ENCODE data around the gene WBP2. TPM values are rescaled to one million over a fixed set of nuclear protein-coding genes. Genes with fewer than 3 reads are reported as not detected.

Gene WBP2
- total RNA-seq, 1 donor from 2014 or later: 43.0 TPM

DNA sequence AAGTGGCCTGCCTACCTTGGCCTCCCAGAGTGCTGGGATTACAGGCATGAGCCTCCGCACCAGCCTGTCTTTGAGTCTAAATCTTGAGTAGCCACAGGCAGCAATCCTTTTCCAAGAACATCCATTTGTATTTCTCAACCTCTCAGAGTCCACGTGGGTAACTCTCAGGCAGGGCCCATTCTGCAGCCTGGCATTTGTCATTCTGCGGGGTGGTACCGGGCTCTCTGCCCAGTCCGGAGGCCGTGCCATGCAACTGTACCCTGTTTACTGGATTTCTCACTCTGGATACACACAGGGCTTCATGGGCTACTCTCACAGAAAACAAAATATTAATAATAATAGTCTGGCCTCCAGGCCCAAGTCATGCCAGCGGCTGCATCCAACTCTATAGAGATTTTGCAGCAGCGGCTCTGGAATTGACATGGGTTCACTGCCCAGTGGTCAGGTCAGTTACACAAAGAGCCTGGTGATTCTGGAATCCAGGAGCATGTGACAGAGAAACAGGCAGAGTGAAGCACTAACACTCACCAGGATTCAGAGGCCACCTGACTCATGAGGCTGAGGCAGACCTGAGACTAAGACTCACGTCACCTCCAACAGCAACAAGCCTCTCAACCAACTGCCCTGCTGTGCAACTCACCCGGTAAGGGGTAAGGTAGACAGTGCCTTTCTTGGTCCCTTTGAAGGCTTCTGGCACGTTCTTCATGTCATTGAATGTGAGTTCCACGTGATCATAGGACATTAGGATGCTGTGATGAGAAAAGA, 4.0 kb downstream of the WBP2 start:
- DNase-seq (ENCODE audit: extremely low spot score, unreplicated experiment): no peak
- Mint-ChIP-seq H3K9me3 (no peaks in the 10 kb centered on the region), H3K36me3 (peaks cover 3% of the 10 kb centered on the region), H3K4me3 (no peak overlapping the region), H3K27me3 (no peaks in the 10 kb centered on the region), H3K27ac (no peak overlapping the region), H3K4me1 (ENCODE audit: unreplicated experiment) (peaks cover 6% of the 10 kb centered on the region)
- TF ChIP-seq, protein P1, sequence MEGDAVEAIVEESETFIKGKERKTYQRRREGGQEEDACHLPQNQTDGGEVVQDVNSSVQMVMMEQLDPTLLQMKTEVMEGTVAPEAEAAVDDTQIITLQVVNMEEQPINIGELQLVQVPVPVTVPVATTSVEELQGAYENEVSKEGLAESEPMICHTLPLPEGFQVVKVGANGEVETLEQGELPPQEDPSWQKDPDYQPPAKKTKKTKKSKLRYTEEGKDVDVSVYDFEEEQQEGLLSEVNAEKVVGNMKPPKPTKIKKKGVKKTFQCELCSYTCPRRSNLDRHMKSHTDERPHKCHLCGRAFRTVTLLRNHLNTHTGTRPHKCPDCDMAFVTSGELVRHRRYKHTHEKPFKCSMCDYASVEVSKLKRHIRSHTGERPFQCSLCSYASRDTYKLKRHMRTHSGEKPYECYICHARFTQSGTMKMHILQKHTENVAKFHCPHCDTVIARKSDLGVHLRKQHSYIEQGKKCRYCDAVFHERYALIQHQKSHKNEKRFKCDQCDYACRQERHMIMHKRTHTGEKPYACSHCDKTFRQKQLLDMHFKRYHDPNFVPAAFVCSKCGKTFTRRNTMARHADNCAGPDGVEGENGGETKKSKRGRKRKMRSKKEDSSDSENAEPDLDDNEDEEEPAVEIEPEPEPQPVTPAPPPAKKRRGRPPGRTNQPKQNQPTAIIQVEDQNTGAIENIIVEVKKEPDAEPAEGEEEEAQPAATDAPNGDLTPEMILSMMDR (conservative IDR thresholded peaks at IDR 0.05): no peak

DNA sequence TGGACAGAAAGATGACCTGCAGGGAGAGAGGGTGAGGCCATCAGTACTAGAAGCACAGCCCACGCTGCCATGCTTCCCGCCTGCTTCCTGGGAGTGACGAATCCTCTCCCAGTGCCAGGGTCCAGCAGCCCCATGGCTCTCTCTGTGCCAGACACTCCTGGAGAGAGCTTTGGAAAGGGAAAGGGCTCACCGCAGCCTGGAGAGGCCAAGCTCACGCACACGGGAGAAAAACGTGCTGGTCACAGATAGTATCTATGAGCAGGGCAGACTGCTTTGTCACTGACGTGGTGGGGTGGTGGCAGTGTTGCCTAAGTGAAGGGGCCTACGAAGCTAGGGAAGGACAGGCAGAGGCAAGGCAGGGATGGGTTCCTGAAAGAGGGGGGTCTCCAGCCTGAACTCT, 5.4 kb downstream of the WBP2 start:
- DNase-seq (ENCODE audit: extremely low spot score, unreplicated experiment): no peak
- H3K4me3 Mint-ChIP-seq: no peak overlapping the region
- no peak overlapping the region for H3K27ac Mint-ChIP-seq
- H3K36me3 Mint-ChIP-seq: peaks cover 3% of the 10 kb centered on the region
- no peaks in the 10 kb centered on the region for H3K9me3 Mint-ChIP-seq
- H3K4me1 Mint-ChIP-seq (ENCODE audit: unreplicated experiment): peaks cover 17% of the 10 kb centered on the region
- no peaks in the 10 kb centered on the region for H3K27me3 Mint-ChIP-seq
- TF ChIP-seq, protein P1 (conservative IDR thresholded peaks at IDR 0.05): no peak

DNA sequence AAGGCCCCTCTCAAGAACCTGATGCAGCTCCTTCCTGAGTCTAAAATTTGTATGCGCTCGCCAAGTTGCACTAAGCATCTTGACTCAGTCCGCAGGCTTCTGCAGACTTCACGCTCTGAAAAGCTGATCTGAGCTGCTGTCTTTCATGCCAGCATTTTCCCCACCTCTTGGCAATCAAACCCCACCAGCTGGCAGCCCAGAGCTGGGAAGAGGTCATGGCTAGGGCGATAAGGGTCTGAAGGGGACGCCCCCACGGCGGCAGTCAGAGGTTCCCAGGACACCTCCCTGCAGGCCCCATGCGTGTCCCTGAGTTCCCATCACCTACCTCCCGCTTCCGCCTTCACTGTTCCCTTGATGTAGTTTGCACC, 5.9 kb downstream of the WBP2 start:
- TF ChIP-seq, protein P1 (conservative IDR thresholded peaks at IDR 0.05): no peak
- Mint-ChIP-seq H3K4me1 (ENCODE audit: unreplicated experiment) (peaks cover 15% of the 10 kb centered on the region), H3K9me3 (no peaks in the 10 kb centered on the region), H3K27me3 (no peaks in the 10 kb centered on the region), H3K4me3 (no peak overlapping the region), H3K27ac (no peak overlapping the region), H3K36me3 (peaks cover 3% of the 10 kb centered on the region)
- no peak for DNase-seq (ENCODE audit: extremely low spot score, unreplicated experiment)

DNA sequence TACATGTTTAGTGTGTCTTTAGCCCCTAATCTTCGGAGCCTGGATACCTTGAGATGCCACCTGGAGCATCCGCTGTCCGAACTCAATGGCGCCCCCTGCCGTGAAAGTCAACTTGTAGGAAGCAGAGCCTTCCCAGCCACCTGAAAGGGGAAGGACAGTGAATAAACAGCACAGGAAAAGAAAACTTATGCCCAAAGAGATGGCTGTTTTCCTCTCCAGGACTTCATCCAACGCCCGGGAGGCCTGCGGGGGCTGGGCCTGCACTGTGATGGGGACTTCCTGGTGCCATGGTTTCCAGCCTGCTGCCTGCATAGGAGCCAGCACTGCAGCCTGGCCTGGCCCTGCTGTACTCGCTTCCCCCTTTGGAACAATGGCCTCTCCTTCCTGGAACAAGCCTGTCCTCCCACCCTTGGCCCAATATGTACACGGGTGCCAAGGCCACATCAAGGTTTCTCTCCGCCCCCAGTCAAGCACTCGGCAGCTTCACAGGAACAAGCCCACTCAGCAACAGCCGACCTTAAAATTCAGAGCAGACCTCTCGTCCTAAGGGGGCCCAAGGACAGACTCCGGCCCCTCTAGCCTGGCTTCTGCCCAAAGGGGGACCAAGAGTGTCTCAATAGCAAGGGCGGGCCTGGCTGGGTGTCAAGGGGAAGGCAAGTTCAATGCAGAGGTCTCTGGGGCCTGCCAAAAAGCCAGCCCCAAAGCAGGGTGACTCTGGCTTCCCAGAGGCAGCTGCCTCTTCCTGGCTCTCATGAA, 6.4 kb downstream of the WBP2 start:
- H3K27me3 Mint-ChIP-seq: no peaks in the 10 kb centered on the region
- peaks cover 12% of the 10 kb centered on the region for H3K4me1 Mint-ChIP-seq (ENCODE audit: unreplicated experiment)
- DNase-seq (ENCODE audit: extremely low spot score, unreplicated experiment): no peak
- TF ChIP-seq, protein P1 (conservative IDR thresholded peaks at IDR 0.05): peak; percentile 76
- H3K27ac Mint-ChIP-seq: peak overlapping the region; percentile 74
- peak overlapping the region; percentile 52 for H3K4me3 Mint-ChIP-seq
- H3K36me3 Mint-ChIP-seq: peaks cover 3% of the 10 kb centered on the region
- no peaks in the 10 kb centered on the region for H3K9me3 Mint-ChIP-seq

DNA sequence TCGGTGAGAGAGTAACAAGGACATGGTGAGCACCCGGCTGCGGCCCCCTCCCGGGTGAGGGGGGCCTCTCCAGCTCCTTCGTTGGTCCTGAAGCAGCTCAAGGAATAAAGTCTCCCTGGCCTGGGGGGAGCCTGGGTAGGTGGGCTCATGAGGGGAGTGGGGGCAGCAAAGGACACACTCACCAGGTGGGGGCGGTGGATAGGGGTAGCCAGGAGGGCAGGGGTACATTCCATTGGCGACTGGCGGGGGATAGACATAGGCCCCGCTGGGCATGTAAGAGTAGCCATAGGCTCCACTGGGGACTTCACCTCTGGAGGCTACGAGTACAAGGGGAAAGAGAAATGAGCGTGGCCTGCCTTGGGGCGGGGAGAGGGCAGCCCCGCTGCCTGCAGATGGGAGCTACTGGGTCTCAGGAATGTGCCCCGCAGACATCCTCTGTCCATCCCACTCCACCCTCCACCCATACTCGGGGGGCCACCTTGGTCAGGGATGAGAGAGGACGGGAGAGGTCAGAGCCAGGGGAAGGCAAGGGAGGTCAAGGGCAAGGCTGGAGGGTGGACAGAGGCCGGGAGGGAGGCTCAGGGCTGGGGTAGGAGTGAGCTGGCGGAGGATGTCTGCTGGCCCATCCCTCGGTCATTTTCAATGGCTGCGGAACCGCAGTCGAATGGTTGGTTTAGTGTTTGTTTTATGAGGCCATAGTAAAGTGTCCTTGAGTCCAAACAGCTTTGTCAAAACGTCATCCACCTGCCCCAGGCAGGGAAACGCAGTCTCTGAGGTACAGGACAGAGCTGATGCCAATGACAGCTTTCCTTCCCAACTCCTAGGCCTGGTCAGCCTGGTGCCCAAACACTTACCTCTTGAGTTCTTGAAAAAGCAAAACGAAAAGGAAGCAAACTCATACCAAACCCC, 7.3 kb downstream of the WBP2 start:
- peak overlapping the region; percentile 52 for H3K4me3 Mint-ChIP-seq
- peaks cover 12% of the 10 kb centered on the region for H3K4me1 Mint-ChIP-seq (ENCODE audit: unreplicated experiment)
- peak overlapping the region; percentile 74 for H3K27ac Mint-ChIP-seq
- peaks cover 3% of the 10 kb centered on the region for H3K36me3 Mint-ChIP-seq
- H3K9me3 Mint-ChIP-seq: no peaks in the 10 kb centered on the region
- no peaks in the 10 kb centered on the region for H3K27me3 Mint-ChIP-seq
- TF ChIP-seq, protein P1 (conservative IDR thresholded peaks at IDR 0.05): no peak
- no peak for DNase-seq (ENCODE audit: extremely low spot score, unreplicated experiment)

Measured in type B pancreatic cell (in vitro differentiated cells).